Kidney (tissue), 14 donors: ENCODE results near the gene PEPD. TPM values are rescaled to one million over a fixed set of nuclear protein-coding genes. Genes with fewer than 3 reads are reported as not detected.

Experiments used
- DNase-seq, 5 donors: peaks; one replicate each; pipeline ENCODE4 v3.0.0-alpha.2; 2013 to 2020
- FAIRE-seq: peaks from 2 replicates; lab custom pipeline; 2012; peaks lifted over from hg19 to GRCh38; lab: Jason Lieb, UNC
- H3K27ac ChIP-seq, 2 donors: one replicate each; pipeline ENCODE4 v1.7.0; 2013; ENCODE audit warnings: low read depth in 2 of 2, low read length in 2 of 2, inconsistent platforms in 1 of 2
- H3K27me3 ChIP-seq: one replicate; pipeline ENCODE4 v1.7.1; 2013; ENCODE audit warnings: low read length, inconsistent platforms; ENCODE audit not compliant: control insufficient read depth, insufficient read depth
- H3K36me3 ChIP-seq, 3 donors: one replicate each; pipeline versions ENCODE4 v1.7.0 to v1.7.1; 2013; ENCODE audit warnings: low read length in 3 of 3, control low read depth in 1 of 3, inconsistent platforms in 1 of 3; ENCODE audit not compliant: insufficient read depth in 3 of 3, control insufficient read depth in 2 of 3
- H3K4me1 ChIP-seq, 3 donors: one replicate each; pipeline versions ENCODE4 v1.7.0 to v1.7.1; 2013; ENCODE audit warnings: low read length in 3 of 3, inconsistent platforms in 1 of 3, low read depth in 1 of 3; ENCODE audit not compliant: control insufficient read depth in 2 of 3, insufficient read depth in 2 of 3
- H3K4me3 ChIP-seq, 3 donors: one replicate each; pipeline versions ENCODE4 v1.7.0 to v1.8.1; 2013; ENCODE audit warnings: low read length in 3 of 3, control low read depth in 1 of 3, inconsistent platforms in 1 of 3
- H3K9ac ChIP-seq, 3 donors: one replicate each; pipeline versions ENCODE4 v1.7.0 to v1.7.1; 2013; ENCODE audit warnings: low read length in 3 of 3, control low read depth in 1 of 3, inconsistent platforms in 1 of 3
- H3K9me3 ChIP-seq, 3 donors: one replicate each; pipeline versions ENCODE4 v1.7.0 to v1.7.1; 2013; ENCODE audit warnings: low read length in 3 of 3, control low read depth in 1 of 3, inconsistent platforms in 1 of 3; ENCODE audit not compliant: control insufficient read depth in 2 of 3, insufficient read depth in 1 of 3
- intact Hi-C: fragments of 100-400 bp; cut with DNase I; formaldehyde crosslinking; loops from one replicate; pipeline ENCODE4 v1.11.1; 2022
- polyA plus RNA-seq: library from polyadenylated mRNA; stranded (reverse); fragments of 350-450 nt; fragmentation: Illumina TruSeq; extraction: RNeasy Lipid Tissue Mini Kit (QIAGEN cat#74804); gene quantifications from one replicate; pipeline ENCODE4 v1.2.3, GENCODE V29; 2014; ENCODE audit warnings: low read depth, low replicate concordance; ENCODE audit not compliant: insufficient read depth
- total RNA-seq: library from RNA; stranded (reverse); fragmentation: NEBNext Ultra II Directional; extraction: Animal tissue kit (Norgen Biotek cat#: 25700); gene quantifications from one replicate; pipeline ENCODE4 v1.2.1, GENCODE V29; 2021
- TF ChIP-seq, protein P1 (sequence below): IDR thresholded peaks from 3 replicates; pipeline ENCODE4 v1.5.1; 2012; ENCODE audit warnings: mild to moderate bottlenecking, moderate library complexity, borderline replicate concordance; ENCODE audit not compliant: insufficient read depth; ENCODE audit errors: extremely low read depth
- donor health status: control.
- donor health status: control.
- donor health status: control.
- donor health status: control.
- donor health status: control.
- donor health status: DM: yes; HTN: yes; CAD: no.
- donor health status: Normal renal cell carcinoma (clear cell type).

Gene PEPD
- total and polyA plus RNA-seq, 2 donors from 2014 or later: 71.4 to 402 TPM

DNA sequence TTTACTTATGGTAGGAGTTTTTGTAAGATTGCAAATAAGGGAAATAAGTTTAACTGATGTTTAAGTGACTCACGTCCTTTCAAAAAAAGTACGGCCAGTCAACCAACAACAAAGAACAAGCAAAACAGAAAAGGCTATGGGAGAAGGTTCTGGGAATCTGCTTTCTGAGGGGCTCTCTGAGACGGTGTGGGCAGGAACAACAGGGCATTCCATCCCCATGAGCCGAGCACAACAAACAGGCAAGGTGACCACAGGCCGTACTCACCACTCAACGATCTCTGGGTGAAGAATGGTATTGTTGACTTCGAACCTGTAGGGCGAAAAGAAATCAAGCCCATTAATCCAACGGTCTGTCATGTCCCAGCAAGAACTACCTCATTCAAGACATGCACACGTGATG, 43.8 kb downstream of the PEPD start:
- no peaks in the 10 kb centered on the region for H3K27me3 ChIP-seq
- H3K4me3 ChIP-seq: no peak overlapping the region
- no peaks in the 10 kb centered on the region for H3K4me1 ChIP-seq
- TF ChIP-seq, protein P1, sequence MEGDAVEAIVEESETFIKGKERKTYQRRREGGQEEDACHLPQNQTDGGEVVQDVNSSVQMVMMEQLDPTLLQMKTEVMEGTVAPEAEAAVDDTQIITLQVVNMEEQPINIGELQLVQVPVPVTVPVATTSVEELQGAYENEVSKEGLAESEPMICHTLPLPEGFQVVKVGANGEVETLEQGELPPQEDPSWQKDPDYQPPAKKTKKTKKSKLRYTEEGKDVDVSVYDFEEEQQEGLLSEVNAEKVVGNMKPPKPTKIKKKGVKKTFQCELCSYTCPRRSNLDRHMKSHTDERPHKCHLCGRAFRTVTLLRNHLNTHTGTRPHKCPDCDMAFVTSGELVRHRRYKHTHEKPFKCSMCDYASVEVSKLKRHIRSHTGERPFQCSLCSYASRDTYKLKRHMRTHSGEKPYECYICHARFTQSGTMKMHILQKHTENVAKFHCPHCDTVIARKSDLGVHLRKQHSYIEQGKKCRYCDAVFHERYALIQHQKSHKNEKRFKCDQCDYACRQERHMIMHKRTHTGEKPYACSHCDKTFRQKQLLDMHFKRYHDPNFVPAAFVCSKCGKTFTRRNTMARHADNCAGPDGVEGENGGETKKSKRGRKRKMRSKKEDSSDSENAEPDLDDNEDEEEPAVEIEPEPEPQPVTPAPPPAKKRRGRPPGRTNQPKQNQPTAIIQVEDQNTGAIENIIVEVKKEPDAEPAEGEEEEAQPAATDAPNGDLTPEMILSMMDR: no peak
- no peaks in the 10 kb centered on the region for H3K9me3 ChIP-seq
- H3K27ac ChIP-seq: no peak overlapping the region
- intact Hi-C loops: no loop called here
- FAIRE-seq: no peak
- no peak overlapping the region for H3K9ac ChIP-seq
- peaks cover 2 to 19% (median 11%) of the 10 kb centered on the region in 3 donors for H3K36me3 ChIP-seq
- DNase-seq: no peak

DNA sequence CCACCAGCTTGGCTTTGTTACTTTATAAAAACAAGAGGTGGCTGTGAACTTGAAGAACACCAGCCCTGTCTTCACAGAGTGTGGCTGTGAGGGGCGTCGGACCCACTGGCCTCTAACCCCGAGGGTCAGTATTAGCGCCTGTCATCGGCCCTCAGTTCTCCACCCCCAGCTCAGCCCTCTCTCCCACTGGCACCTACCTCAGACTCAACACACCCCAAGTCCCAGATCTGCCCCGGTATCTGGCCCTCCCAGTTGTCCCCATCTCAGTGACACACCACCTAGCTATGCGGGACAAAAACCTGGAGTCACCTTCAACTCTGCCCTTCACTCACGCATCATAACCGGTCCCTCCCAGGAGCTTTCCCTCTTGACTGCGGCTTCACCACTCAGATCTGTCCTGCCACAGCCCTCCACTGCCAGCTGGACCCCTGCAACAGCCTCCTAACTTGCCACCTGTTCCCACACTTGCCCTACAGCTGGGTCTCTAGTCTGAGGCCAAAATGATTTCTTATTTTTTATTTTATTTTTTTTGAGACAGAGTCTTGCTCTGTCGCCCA, 45.4 kb downstream of the PEPD start:
- no peaks in the 10 kb centered on the region for H3K9me3 ChIP-seq
- no peak overlapping the region for H3K9ac ChIP-seq
- DNase-seq: peak in 1 of 5 donors; percentile 9
- intact Hi-C loops: no loop called here
- H3K36me3 ChIP-seq: peaks cover 2 to 19% (median 11%) of the 10 kb centered on the region in 3 donors
- no peak for FAIRE-seq
- H3K4me3 ChIP-seq: no peak overlapping the region
- H3K27ac ChIP-seq: no peak overlapping the region
- H3K27me3 ChIP-seq: no peaks in the 10 kb centered on the region
- H3K4me1 ChIP-seq: no peaks in the 10 kb centered on the region
- TF ChIP-seq, protein P1: no peak

DNA sequence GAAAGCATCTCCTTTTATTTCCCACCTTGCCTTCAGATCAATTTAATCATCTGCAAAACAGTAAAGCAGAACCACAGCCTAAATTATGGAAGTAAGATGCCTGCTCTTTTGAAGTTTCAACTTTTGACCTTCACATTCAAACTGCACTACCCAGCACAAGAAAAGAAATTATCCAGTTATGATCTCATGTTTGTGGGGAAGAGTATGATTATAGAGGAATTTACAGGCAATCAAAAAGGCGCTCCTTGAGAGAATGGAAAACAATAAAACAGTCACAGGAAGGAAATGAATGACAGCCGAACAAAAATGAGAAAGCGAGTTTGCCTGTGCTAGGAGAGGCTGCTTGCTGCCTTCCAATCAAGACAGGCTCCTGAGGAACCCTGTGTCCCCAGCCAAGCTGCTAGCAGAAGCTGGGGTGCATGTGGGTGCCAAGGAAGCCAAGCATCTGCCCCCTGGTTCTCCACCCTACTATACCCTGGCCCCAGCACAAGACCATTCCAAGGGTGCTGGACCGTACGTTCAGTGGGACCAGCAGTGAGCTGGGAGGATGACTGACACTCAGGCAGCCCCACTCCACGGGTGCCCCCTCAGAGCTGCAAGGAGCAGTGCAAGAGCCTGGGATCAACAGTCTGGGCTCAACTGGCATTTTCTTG, 47.8 kb downstream of the PEPD start:
- no peaks in the 10 kb centered on the region for H3K4me1 ChIP-seq
- TF ChIP-seq, protein P1: no peak
- H3K4me3 ChIP-seq: no peak overlapping the region
- DNase-seq (no peak), FAIRE-seq (no peak)
- H3K9ac ChIP-seq: no peak overlapping the region
- no peaks in the 10 kb centered on the region for H3K27me3 ChIP-seq
- no peak overlapping the region for H3K27ac ChIP-seq
- intact Hi-C loops: no loop called here
- H3K36me3 ChIP-seq: peaks cover 2 to 19% (median 11%) of the 10 kb centered on the region in 3 donors
- no peaks in the 10 kb centered on the region for H3K9me3 ChIP-seq
